ENCODE data around the gene KRTAP19-6.
A peak's percentile ranks its signal among the peaks of the same experiment; 100 is the strongest.

Gene KRTAP19-6

DNA sequence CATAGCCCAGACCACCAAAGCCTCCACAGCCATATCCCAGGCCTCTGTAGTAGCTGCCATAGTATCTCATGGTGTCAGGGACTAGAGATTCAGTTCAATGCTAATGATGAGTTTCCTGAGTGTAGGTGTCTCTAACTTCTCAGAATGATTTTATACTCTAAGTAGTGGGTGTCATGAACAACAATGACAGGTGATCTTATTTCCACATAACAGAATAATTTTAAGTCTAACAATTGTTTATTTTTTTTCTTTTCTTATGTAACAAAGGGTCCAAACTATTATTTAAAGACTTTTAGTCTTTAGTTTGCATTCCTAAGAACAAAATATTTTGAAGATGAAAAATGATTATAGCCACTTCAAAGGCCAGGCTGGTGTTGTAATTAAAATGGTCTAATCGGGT, at the start of gene KRTAP19-6:
Gene KRTAP19-6 (minus strand): TSS at position 101 of the 400 bp plus-strand sequence. CDS start 31 bp downstream, at position 70.
- DNase-seq: no peak

GRCh38 chr21:30590297-30590696, 48.6 kb upstream of the KRTAP19-6 start, which contains the start of gene KRTAP22-2:
Gene KRTAP22-2, minus strand, starts transcription at chr21:30590397.
- no peak for DNase-seq

DNA sequence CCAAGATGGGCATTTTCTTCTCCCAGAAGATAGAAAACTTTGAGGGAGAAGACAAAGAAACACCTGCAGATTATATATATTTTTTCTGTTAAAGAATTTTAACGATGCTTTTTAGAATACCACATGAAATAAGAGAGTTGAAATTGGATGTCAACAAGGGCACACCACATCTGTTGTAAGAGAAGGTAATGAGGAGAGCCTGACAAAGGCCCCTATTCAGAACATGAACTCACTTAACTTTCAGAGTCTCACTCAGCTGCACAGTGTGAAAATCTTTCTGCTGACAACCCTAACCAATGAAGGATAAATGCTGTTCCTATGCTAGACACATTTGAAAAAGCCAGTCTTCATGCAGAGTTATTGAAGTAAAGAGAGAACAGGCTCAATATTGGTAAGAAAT, 41.2 kb upstream of the KRTAP19-6 start:
- DNase-seq: no peak

GRCh38 chr21:30580132-30580531, 38.5 kb upstream of the KRTAP19-6 start:
- no peak for DNase-seq

DNA sequence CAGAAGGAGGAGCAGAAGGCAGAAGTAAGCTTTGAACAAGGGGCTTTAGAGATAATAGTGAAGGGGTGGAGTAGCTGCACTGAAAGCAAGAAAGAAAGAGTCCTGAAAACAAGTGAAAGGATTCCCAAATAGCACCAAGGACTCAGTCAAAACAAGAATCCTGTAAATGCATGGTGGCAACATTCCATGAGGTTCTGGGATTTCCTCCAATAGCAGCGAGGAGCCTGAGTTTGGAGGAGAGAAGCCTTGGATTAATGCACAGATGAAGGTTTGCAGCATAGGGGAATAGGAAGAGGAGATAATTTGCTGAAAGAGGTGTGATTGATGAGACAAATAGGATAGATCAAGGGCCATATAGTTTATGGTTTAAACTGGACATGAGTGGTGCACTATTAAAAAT, 37.7 kb upstream of the KRTAP19-6 start:
- DNase-seq: no peak

DNA sequence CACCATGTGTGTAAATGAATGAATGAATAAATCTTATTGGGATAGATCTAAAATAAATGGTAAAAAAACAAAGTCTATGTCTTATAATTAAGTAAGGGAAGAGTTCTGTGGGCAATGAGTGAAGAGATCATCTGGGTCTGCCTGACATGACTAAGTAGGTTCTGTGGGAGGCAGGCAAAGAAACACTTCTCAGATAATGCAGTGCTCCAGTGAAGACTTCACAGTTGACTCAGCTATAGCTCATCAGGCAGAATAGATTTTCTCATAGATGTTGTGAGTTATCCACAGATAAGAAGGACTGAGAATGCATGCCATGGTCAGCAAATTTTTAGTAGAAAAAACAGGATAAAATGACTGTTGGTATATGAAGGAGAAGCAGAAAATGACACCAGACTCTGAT, 36.1 kb upstream of the KRTAP19-6 start:
- no peak for DNase-seq

DNA sequence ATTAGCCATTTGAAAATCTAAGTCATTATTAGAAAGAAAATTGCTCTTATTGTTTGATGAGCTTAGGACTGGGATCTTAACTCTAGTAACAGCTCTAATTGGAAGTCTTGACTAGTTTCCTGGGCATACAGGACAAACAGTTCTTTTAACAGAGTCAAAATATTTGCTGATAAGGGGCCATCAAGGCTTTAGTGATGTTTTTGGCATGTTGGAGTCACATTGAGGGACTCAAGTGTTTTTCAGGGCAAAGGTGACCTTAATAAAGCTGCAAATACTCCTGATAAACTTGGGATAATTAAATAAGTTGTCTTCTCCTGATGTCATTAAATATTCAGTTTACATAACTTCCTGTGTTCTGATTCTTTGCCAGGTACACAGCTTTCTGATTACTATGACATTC, 26.0 kb upstream of the KRTAP19-6 start:
- no peak for DNase-seq

GRCh38 chr21:30563630-30564029, 22.0 kb upstream of the KRTAP19-6 start:
- DNase-seq: no peak

DNA sequence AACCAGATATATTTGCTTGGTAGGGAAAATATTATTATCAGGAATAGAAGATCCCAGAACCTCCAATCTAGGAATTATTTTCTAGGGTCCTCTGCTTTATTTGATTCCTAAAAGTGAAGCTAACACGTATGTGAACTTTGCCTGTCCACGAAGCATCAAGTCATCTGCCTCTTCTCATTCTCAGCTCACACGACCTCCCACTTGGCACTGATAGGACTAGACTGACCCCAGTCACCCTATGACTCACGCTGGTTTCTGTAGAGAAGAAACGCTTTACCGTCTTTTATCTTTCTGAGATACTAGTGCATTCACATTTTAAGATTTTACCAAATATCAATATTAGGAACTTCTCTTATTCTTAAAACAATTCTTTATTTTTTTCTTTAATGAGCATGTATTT, 21.4 kb upstream of the KRTAP19-6 start:
- no peak for DNase-seq

DNA sequence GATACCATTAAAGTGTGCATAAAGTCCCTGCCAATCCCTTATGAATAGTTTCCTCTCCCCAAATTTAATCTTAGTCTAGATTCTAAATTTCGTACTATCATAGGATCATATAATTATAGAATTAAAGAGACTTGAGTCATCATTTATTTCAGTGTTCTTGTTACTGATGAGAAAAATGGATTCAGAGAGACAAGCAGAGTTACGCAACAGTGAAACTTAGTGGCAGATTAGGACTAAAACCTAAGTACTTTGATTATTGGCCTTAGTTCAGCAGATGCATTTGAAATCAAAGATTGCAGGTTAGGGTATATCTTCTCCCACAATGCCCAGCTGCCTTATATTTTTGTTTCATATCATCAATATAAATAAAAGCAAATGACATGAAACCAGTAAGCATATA, 20.3 kb upstream of the KRTAP19-6 start:
- DNase-seq: no peak

- no peak for DNase-seq
Observed at GRCh38 chr21:30561264-30561895, 19.7 kb upstream of the KRTAP19-6 start, which contains the start of gene KRTAP19-7. Gene KRTAP19-7, minus strand, starts transcription at chr21:30561314. Its CDS starts 25 bp downstream, at chr21:30561289.

DNA sequence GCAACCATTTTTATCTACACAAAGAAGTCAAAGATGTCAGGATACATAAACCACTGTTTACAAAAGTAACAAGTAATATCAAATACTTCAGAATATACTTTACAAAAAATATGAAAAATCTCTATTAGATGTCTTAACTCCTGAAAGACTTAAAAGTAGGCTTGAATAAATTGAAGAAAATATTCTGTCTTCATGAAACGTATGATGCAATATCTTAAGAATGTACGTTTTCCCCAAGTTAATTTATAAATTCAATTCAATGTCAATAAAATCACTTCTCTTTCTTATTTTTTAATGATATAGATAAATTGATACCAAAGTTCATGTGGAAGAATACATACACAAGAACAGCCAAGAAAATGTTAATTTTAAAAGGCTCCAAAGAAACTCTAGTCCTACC, 13.4 kb upstream of the KRTAP19-6 start:
- no peak for DNase-seq

- no peak for DNase-seq
Observed at GRCh38 chr21:30552782-30553181, 11.1 kb upstream of the KRTAP19-6 start.

- no peak for DNase-seq
Observed at GRCh38 chr21:30518876-30519275, 22.8 kb downstream of the KRTAP19-6 start.

DNA sequence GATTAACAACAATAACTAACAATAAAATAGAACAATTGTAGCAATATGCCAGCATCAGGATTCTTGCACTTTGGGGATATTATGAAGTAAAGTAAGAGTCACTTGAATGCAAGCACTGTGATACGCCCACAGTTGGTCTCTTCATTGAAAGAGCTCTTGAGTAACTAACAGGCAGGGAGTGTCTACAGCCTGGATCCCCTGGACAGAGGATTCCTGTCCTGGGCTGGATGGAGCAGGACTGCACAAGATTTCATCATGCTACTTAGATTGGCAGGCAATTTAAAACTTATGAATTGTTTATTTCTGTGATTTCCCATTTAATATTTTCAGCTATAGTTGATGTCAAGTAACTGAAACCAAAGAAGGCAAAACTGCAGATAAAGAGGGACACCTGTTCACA, 26.0 kb downstream of the KRTAP19-6 start:
- DNase-seq: no peak

GRCh38 chr21:30505621-30506205, 36.0 kb downstream of the KRTAP19-6 start:
- peak; percentile 34 for DNase-seq

DNA sequence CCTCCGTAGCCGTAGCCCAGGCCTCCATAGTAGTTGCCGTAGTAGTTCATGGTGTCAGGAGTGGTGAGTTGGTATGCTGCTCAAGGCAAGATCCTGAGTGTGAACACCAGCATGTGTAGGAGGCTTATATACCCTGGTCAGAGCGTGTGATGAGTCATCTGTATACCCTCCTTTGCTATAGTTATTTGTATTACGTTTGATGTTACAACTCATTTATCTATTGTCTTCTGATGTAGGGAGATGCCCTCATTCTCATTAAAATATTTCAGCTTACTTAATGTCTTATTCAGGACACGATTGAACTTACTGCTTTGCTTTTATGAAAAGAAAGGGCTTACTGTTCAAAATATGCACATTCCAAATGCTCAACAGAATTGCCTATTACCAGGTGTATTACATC, 39.6 kb downstream of the KRTAP19-6 start, which contains the start of gene KRTAP19-5:
Gene KRTAP19-5 (minus strand): TSS at position 101 of the 400 bp plus-strand sequence. CDS start 51 bp downstream, at position 50.
- no peak for DNase-seq

GRCh38 chr21:30497065-30497464, 44.6 kb downstream of the KRTAP19-6 start, which contains the start of gene KRTAP19-4:
Gene KRTAP19-4, minus strand, starts transcription at chr21:30497165. Its CDS starts 55 bp downstream, at chr21:30497110.
- DNase-seq: no peak

DNA sequence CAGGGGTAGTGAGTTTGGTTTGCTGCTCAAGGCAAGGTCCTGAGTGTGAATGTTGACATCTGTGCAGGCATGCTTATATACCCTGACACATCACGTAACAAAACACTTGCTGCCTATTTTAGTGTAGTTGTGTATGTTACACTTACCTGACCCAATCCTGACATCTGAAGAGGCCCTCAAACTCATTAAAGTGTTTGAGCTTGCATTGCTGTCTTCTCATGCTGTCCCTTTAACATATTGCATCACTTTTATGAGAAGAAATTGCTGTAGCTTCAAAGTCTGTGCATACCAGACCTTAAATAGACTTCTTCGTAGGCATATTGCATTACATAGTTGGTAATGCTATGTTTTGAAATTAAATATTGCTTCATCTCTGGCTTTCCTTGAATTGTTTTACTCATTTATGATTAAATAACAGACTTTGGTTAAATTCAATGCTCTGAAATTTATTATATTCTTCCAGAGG, 49.7 kb downstream of the KRTAP19-6 start, which contains the start of gene KRTAP19-3:
Gene KRTAP19-3 (minus strand): TSS at position 51 of the 466 bp plus-strand sequence. CDS start 56 bp downstream, outside the sequence.
- no peak for DNase-seq
